SK-N-MC (cell line): ENCODE results near the gene PFN1.

Experiments used
- DNase-seq: peaks from one replicate; pipeline ENCODE4 v3.0.0-alpha.2; 2011; ENCODE audit warnings: low read depth, low spot score
- H3K27ac ChIP-seq: fragments of 200-600 bp; sonication (generic); 2 replicates; pipeline ENCODE4 v1.5.1; 2016; ENCODE audit warnings: mixed run types
- H3K36me3 ChIP-seq: fragments of 200-600 bp; sonication (generic); 2 replicates; pipeline ENCODE4 v1.6.1; 2017; ENCODE audit warnings: antibody characterized with exemption, low read length, mixed read lengths; ENCODE audit not compliant: insufficient read depth
- H3K4me3 ChIP-seq: fragments of 200-600 bp; sonication (generic); 2 replicates; pipeline ENCODE4 v1.5.1; 2016
- H3K9ac ChIP-seq: fragments of 200-600 bp; sonication (generic); 2 replicates; pipeline ENCODE4 v1.8.0; 2017; ENCODE audit warnings: mixed run types, mixed read lengths; ENCODE audit not compliant: insufficient read length
- H3K9me3 ChIP-seq: fragments of 200-600 bp; sonication (generic); 2 replicates; pipeline ENCODE4 v1.6.1; 2017; ENCODE audit warnings: low read depth, mild to moderate bottlenecking, antibody characterized with exemption, low read length, moderate library complexity, mixed read lengths
- EZH2 ChIP-seq: fragments of 200-600 bp; sonication (generic); IDR thresholded peaks from one replicate; pipeline ENCODE4 v1.6.1; 2017; ENCODE audit warnings: antibody characterized with exemption
- FOXP2 ChIP-seq: optimal IDR thresholded peaks from 2 replicates; pipeline ENCODE3; 2011; ENCODE audit warnings: mild to moderate bottlenecking, moderate library complexity; ENCODE audit not compliant: insufficient read depth; ENCODE audit errors: extremely low read length, control extremely low read depth
- POLR2AphosphoS5 ChIP-seq: IDR thresholded peaks from 2 replicates; pipeline ENCODE4 v1.6.1; 2012; ENCODE audit warnings: mild to moderate bottlenecking, low read depth, low read length, borderline replicate concordance

Gene PFN1

GRCh38 chr17:4938688-4939545 lies 9.4 kb downstream of the PFN1 start:
- DNase-seq: no peak
- no peak for TF ChIP-seq EZH2
- TF ChIP-seq POLR2AphosphoS5: no peak
- no peak for TF ChIP-seq FOXP2
- Histone ChIP-seq H3K4me3 (peak overlapping the region; percentile 87), H3K9ac (peak overlapping the region; percentile 95), H3K36me3 (peaks cover 37% of the 10 kb centered on the region), H3K9me3 (no peaks in the 10 kb centered on the region), H3K27ac (peak overlapping the region; percentile 97)

- Histone ChIP-seq H3K9me3 (no peaks in the 10 kb centered on the region), H3K4me3 (peak overlapping the region; percentile 87; the same call in 1 of the 2 replicates), H3K36me3 (peaks cover 32% of the 10 kb centered on the region), H3K9ac (peak overlapping the region; percentile 95), H3K27ac (no peak overlapping the region)
- no peak for TF ChIP-seq FOXP2
- TF ChIP-seq EZH2: no peak
- no peak for TF ChIP-seq POLR2AphosphoS5
- no peak for DNase-seq
Observed at GRCh38 chr17:4938069-4938491, 10.2 kb downstream of the PFN1 start.

GRCh38 chr17:4937553-4937952 lies 10.8 kb downstream of the PFN1 start:
- H3K4me3 ChIP-seq: no peak overlapping the region
- H3K27ac ChIP-seq: no peak overlapping the region
- TF ChIP-seq FOXP2: no peak
- no peak overlapping the region for H3K9ac ChIP-seq
- H3K9me3 ChIP-seq: no peaks in the 10 kb centered on the region
- peaks cover 26% of the 10 kb centered on the region for H3K36me3 ChIP-seq
- no peak for DNase-seq

- peaks cover 20% of the 10 kb centered on the region; the same call in 1 of the 2 replicates for H3K36me3 ChIP-seq
- no peak for TF ChIP-seq EZH2
- TF ChIP-seq FOXP2: no peak
- no peak for TF ChIP-seq POLR2AphosphoS5
Observed at GRCh38 chr17:4936436-4936835, 11.9 kb downstream of the PFN1 start.

GRCh38 chr17:4935650-4936049 lies 12.7 kb downstream of the PFN1 start:
- no peaks in the 10 kb centered on the region for H3K9me3 ChIP-seq
- no peak overlapping the region for H3K9ac ChIP-seq
- H3K36me3 ChIP-seq: peaks cover 20% of the 10 kb centered on the region; the same call in 1 of the 2 replicates
- H3K27ac ChIP-seq: no peak overlapping the region
- TF ChIP-seq POLR2AphosphoS5 (no peak), EZH2 (no peak), FOXP2 (no peak)
- H3K4me3 ChIP-seq: no peak overlapping the region
- no peak for DNase-seq

More at GRCh38 chr17:4936436-4936835, 11.9 kb downstream of the PFN1 start:
- Histone ChIP-seq H3K9ac (no peak overlapping the region), H3K4me3 (no peak overlapping the region), H3K9me3 (no peaks in the 10 kb centered on the region), H3K27ac (no peak overlapping the region)
- no peak for DNase-seq

GRCh38 chr17:4934173-4934979 lies 14.0 kb downstream of the PFN1 start:
- Histone ChIP-seq H3K9me3 (no peaks in the 10 kb centered on the region), H3K9ac (no peak overlapping the region), H3K36me3 (peaks cover 20% of the 10 kb centered on the region; the same call in 1 of the 2 replicates), H3K4me3 (no peak overlapping the region), H3K27ac (no peak overlapping the region)
- no peak for DNase-seq
- TF ChIP-seq FOXP2 (no peak), EZH2 (no peak), POLR2AphosphoS5 (no peak)

GRCh38 chr17:4933646-4934045 lies 14.7 kb downstream of the PFN1 start:
- no peak for DNase-seq
- Histone ChIP-seq H3K27ac (no peak overlapping the region), H3K4me3 (no peak overlapping the region), H3K9me3 (no peaks in the 10 kb centered on the region), H3K9ac (no peak overlapping the region), H3K36me3 (peaks cover 20% of the 10 kb centered on the region; the same call in 1 of the 2 replicates)
- TF ChIP-seq EZH2: no peak
- TF ChIP-seq POLR2AphosphoS5: no peak

GRCh38 chr17:4932756-4933155 lies 15.6 kb downstream of the PFN1 start:
- peaks cover 12% of the 10 kb centered on the region; the same call in 1 of the 2 replicates for H3K36me3 ChIP-seq
- H3K4me3 ChIP-seq: no peak overlapping the region
- H3K9ac ChIP-seq: no peak overlapping the region
- TF ChIP-seq POLR2AphosphoS5 (no peak), EZH2 (no peak), FOXP2 (no peak)
- no peak for DNase-seq
- no peaks in the 10 kb centered on the region for H3K9me3 ChIP-seq
- H3K27ac ChIP-seq: no peak overlapping the region
